Activated T-helper 1 cell treated with anti-CD3 and anti-CD28 coated beads, Interleukin-12 subunit alpha, Interleukin-12 subunit beta, Interleukin-2, Interleukin-4 antibody, amounts not matched to agents 30 ng/mL and 10 ng/mL and 1 ng/mL, durations not matched to agents 14 hours and 24 hours and 36 hours (primary cell): ENCODE results near the gene OSTF1. TPM values are rescaled to one million over a fixed set of nuclear protein-coding genes. Genes with fewer than 3 reads are reported as not detected.

Experiments
- DNase-seq: peaks from one replicate; pipeline ENCODE4 v3.0.0; 2021; ENCODE audit warnings: low spot score
- H3K27ac Mint-ChIP-seq: one replicate; pipeline ENCODE4 v1.8.0; 2021; ENCODE audit warnings: mild to moderate bottlenecking, mixed read lengths
- H3K27me3 Mint-ChIP-seq: one replicate; pipeline ENCODE4 v1.8.0; 2022; ENCODE audit warnings: mild to moderate bottlenecking, moderate library complexity, mixed read lengths; ENCODE audit not compliant: insufficient read depth
- H3K36me3 Mint-ChIP-seq: one replicate; pipeline ENCODE4 v1.8.0; 2021; ENCODE audit warnings: low read depth, mixed read lengths
- H3K4me1 Mint-ChIP-seq: one replicate; pipeline ENCODE4 v1.8.0; 2021; ENCODE audit warnings: low read depth, mixed read lengths
- H3K4me3 Mint-ChIP-seq: one replicate; pipeline ENCODE4 v1.8.0; 2021; ENCODE audit warnings: mild to moderate bottlenecking, moderate library complexity, mixed read lengths
- H3K9me3 Mint-ChIP-seq: one replicate; pipeline ENCODE4 v1.8.0; 2021; ENCODE audit warnings: mixed read lengths
- intact Hi-C: fragments of 100-400 bp; cut with micrococcal nuclease; formaldehyde crosslinking; loops from one replicate; pipeline ENCODE4 v1.15.1; 2024
- total RNA-seq: library from RNA; stranded (reverse); gene quantifications from 2 replicates; pipeline ENCODE4 v1.2.3, GENCODE V29; 2022

OSTF1 gene
- total RNA-seq, 1 donor from 2014 or later: 53.6 TPM

DNA sequence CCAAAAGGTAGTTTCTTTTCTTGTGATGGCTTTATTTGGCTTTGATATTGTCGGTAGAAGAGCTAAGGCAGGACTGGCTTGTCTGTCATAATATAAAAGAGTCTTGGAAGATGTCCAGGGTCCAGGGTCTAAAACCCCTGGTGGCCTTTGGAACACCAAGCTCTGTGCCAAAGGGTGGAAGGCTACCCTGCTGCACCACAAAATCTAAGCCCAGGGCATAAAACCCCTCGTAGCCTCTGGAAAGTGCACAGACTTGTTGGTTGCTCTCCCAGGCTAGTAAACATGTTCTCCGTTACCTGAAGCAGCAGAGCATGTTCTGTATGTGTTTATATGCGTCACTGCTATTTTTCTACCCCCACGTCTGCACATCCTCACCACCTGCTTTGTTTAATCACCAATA lies 75.5 kb downstream of the OSTF1 start:
- no peak overlapping the region for H3K27ac Mint-ChIP-seq
- H3K4me1 Mint-ChIP-seq: peaks cover 22% of the 10 kb centered on the region
- no peak for DNase-seq
- no peak overlapping the region for H3K4me3 Mint-ChIP-seq
- peaks cover 52% of the 10 kb centered on the region for H3K36me3 Mint-ChIP-seq
- intact Hi-C loops: no loop called here
- H3K27me3 Mint-ChIP-seq: no peaks in the 10 kb centered on the region
- H3K9me3 Mint-ChIP-seq: peaks cover 44% of the 10 kb centered on the region

DNA sequence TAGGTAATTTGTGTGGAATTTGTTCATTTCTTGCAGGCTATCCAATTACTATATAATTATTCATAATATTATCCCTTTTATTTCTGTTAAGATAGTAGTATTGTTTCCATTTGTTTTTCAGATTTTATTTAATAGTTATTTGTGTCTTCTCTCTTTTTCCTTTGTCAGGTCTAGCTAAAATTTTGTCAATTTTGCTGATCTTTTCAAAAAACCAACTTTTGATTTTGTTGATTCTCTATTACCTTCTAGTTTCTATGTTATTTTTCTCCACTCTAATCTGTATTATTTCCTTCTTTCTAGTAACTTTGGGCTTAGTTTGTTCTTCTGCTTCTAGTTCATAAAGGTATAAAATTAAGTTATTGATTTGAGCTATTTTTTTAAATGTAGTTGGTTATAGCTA lies 76.3 kb downstream of the OSTF1 start:
- Mint-ChIP-seq H3K27ac (no peak overlapping the region), H3K4me1 (peaks cover 30% of the 10 kb centered on the region), H3K36me3 (peaks cover 57% of the 10 kb centered on the region), H3K9me3 (peaks cover 44% of the 10 kb centered on the region), H3K4me3 (no peak overlapping the region), H3K27me3 (no peaks in the 10 kb centered on the region)
- DNase-seq: no peak
- intact Hi-C loops: no loop called here

DNA sequence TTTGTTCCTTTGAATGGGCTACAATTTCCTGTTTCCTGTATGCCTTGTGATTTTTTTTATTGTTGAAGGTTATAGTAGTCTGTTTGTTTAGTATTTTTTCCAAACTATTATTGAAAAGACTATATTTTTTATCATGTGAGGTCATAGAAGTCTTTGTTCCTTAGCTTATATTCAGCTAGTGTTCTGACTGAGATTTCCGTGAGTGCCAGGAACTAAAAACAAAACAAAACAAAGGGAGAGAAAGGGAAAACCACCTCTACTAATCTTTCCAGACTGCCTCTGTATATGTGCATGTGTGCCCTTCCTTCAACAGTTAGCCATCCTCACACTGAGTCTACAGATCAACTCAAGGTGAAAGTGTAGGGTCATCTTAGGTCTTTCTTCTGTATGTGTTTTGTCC lies 79.0 kb downstream of the OSTF1 start:
- Mint-ChIP-seq H3K4me1 (peaks cover 45% of the 10 kb centered on the region), H3K27ac (no peak overlapping the region), H3K27me3 (no peaks in the 10 kb centered on the region), H3K9me3 (peaks cover 44% of the 10 kb centered on the region), H3K4me3 (no peak overlapping the region), H3K36me3 (peaks cover 57% of the 10 kb centered on the region)
- DNase-seq: no peak
- intact Hi-C loops: no loop called here

DNA sequence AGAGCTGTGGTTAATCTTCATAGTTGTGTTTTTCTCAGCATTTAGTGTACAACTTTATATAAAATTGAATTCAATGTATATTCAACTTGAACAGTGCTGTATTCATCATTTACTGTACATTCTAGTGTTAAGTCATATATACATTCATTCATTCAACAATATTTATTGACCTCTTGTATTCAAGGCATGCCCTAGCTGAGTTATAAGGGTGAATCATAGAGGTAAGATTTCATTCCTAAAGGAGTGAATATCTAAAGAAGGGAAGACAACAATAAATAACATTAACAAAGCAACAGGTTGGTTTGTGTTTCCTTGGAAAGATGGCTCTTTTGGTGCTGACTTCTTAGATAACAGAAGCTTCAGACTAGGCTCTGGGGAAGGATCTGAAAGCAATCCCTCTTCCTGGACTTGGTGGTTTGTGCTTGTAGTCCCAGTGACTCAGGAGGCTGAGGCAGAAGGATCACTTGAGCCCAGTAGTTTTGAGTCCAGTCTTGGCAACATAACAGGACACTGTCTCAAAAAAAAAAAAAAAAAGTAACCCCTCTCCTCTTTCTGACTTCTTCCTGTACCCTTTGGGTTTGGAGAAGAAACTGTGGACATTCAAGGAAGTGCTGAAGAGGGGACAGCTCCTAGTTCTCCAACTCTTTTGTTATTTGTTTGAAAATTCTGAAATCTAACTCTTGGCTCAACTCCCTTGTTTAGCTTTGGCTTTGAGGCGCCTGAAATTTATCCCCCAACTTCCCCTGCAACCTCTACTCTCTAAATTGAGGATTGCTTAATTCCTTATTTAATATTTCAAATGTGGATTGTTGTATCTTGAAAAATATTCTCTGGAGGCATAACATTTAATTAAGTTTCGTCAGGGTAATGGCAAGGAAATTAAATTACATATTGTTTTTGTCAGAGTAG lies 80.2 kb downstream of the OSTF1 start:
- intact Hi-C loops: no loop called here
- H3K27ac Mint-ChIP-seq: no peak overlapping the region
- H3K27me3 Mint-ChIP-seq: no peaks in the 10 kb centered on the region
- H3K36me3 Mint-ChIP-seq: peaks cover 55% of the 10 kb centered on the region
- H3K4me1 Mint-ChIP-seq: peaks cover 53% of the 10 kb centered on the region
- peaks cover 37% of the 10 kb centered on the region for H3K9me3 Mint-ChIP-seq
- H3K4me3 Mint-ChIP-seq: no peak overlapping the region
- no peak for DNase-seq

DNA sequence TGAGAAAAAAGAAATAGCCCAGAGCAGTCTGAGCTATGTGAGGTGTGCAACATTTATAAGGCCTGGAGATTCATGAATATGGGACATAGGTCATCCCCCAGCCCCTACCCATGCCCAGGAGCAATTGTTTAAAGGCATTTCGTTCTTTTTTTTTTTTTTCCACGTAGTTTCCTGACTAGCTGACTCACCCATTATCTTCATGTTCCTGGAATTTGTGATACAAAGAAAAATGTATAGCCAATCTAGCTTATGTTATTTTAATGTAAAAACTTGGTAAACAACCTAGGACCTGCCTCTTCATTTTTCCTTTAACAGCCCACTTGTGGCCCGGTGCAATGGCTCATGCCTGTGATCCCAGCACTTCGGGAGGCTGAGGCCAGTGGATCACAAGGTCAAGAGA lies 81.3 kb downstream of the OSTF1 start:
- Mint-ChIP-seq H3K4me3 (no peak overlapping the region), H3K36me3 (peaks cover 50% of the 10 kb centered on the region), H3K9me3 (peaks cover 29% of the 10 kb centered on the region), H3K27ac (no peak overlapping the region), H3K4me1 (peaks cover 59% of the 10 kb centered on the region), H3K27me3 (no peaks in the 10 kb centered on the region)
- no peak for DNase-seq
- intact Hi-C loops: no loop called here

DNA sequence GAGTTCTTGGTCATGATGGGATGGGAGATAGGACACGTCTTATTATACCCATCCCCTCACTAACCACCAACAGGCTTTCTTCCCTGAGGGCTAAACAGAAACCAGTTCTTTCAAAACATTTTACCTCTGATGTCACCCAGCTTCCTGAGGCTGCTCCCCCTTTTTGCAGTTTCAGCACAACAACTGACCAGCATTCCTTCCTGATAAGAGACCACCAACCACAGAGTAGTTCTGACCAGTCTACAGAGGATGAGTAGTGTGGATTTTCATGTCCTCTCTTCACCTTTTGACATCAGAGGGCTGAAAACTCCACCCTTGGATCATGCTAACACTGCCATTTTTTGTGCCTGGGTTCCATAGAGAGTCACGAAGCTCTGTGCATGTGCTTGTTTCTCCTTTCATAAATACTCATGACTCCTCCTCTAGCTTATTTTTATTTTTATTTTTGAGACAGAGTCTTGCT lies 82.6 kb downstream of the OSTF1 start:
- DNase-seq: no peak
- peaks cover 42% of the 10 kb centered on the region for H3K36me3 Mint-ChIP-seq
- no peaks in the 10 kb centered on the region for H3K27me3 Mint-ChIP-seq
- peaks cover 59% of the 10 kb centered on the region for H3K4me1 Mint-ChIP-seq
- peaks cover 18% of the 10 kb centered on the region for H3K9me3 Mint-ChIP-seq
- H3K27ac Mint-ChIP-seq: no peak overlapping the region
- intact Hi-C loops: no loop called here
- H3K4me3 Mint-ChIP-seq: peak overlapping the region; percentile 30

DNA sequence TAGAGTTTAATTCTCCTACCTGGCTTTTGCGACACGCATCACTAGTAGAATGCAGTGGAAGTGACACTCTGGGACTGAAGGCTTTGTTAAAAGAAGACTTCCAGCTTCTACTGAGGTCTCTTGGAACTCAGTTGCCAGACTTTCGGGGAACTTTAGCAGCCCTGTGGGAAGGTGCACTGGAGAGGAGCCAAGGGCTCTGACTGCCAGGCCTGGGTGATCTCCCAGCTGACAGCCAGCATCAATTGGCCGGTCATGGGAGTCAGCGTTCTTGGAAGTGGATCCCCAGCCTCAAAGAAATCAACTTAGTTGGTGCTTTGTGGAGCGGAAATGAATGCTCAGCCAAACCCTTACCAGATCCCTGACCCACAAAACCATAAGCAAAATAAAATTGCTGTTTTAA lies 87.1 kb downstream of the OSTF1 start:
- Mint-ChIP-seq H3K9me3 (no peaks in the 10 kb centered on the region), H3K4me3 (no peak overlapping the region), H3K27ac (no peak overlapping the region), H3K27me3 (no peaks in the 10 kb centered on the region), H3K4me1 (peaks cover 21% of the 10 kb centered on the region), H3K36me3 (peaks cover 25% of the 10 kb centered on the region)
- no peak for DNase-seq
- intact Hi-C loops: no loop called here

DNA sequence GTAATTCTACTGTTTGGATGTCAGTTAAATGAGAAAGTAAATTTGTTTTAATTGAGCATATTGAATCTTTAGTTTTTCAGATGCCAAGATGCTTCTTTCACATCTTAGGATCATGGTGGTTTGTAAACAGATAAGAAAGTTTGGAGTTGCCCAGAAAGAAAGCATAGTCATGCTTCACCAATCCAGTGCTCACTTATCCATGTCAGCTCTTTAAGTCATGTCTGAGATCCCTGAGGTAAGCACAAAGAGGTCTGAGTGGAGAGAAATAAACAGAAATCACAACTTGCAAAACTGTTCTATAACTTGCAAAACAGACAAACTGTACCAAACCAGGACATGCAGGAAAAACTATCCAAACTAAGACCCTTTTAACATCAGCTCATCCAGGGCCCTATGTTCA lies 87.7 kb downstream of the OSTF1 start:
- Mint-ChIP-seq H3K36me3 (peaks cover 25% of the 10 kb centered on the region), H3K4me1 (peaks cover 15% of the 10 kb centered on the region), H3K27me3 (no peaks in the 10 kb centered on the region), H3K9me3 (no peaks in the 10 kb centered on the region), H3K4me3 (no peak overlapping the region), H3K27ac (no peak overlapping the region)
- no peak for DNase-seq
- intact Hi-C loops: no loop called here

DNA sequence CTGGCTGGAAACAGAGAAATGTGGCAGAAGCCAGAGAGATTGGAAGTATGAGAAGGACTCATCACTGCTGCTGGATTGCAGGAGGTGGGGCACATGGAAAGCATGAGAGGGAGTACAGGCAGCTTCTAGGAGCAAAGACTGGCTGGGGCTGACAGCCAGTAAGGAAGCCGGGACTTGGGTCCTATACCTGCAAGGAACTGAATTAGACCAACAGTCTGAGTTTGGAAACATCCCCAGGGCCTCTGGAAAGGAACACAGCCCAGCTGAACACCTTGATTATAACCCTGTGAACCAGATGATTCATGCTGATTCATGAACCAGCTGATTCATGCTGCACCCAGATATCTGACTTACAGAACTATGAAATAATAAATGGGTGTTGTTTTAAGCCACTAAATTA lies 93.4 kb downstream of the OSTF1 start:
- DNase-seq: no peak
- H3K4me3 Mint-ChIP-seq: no peak overlapping the region
- peaks cover 11% of the 10 kb centered on the region for H3K36me3 Mint-ChIP-seq
- no peak overlapping the region for H3K27ac Mint-ChIP-seq
- no peaks in the 10 kb centered on the region for H3K9me3 Mint-ChIP-seq
- intact Hi-C loops: no loop called here
- H3K4me1 Mint-ChIP-seq: peaks cover 19% of the 10 kb centered on the region
- H3K27me3 Mint-ChIP-seq: no peaks in the 10 kb centered on the region

DNA sequence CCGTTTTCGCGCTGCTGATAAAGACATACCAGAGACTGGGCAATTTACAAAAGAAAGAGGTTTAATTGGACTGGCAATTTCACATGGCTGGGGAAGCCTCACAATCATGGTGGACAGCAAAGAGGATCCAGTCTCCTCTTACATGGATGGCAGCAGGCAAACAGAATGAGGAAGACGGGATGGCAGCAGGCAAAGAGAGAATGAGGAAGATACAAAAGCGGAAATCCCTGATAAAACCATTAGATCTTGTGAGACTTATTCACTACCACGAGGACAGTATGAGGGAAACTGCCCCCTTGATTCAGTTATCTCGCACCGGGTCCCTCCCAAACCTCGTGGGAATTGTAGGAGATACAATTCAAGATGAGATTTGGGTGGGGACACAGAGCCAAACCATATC lies 95.0 kb downstream of the OSTF1 start:
- Mint-ChIP-seq H3K9me3 (no peaks in the 10 kb centered on the region), H3K27ac (no peak overlapping the region)

DNA sequence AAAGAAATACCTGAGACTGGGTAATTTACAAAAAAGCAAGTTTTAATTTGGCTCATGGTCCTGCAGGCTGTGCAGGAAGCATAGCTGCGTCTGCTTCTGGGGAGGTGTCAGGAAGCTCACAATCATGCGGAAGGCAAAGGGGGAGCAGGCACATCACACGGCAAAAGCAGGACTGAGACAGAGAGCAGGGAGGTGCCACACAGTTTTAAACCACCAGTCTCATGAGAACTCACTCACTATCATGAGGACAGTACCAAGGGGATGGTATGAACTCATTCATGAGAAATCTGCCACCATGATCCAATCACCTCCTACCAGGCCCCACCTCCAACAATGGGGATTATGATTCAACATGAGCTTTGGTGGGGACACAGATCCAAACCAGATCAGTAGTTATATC lies 96.2 kb downstream of the OSTF1 start:
- no peak overlapping the region for H3K4me3 Mint-ChIP-seq
- intact Hi-C loops: loop anchor here (2.0 kb wide), 1 partner anchor 16 kb away; no protein-coding TSS in a partner anchor
- no peak for DNase-seq
- peaks cover 8% of the 10 kb centered on the region for H3K36me3 Mint-ChIP-seq
- H3K27ac Mint-ChIP-seq: no peak overlapping the region
- no peaks in the 10 kb centered on the region for H3K9me3 Mint-ChIP-seq
- H3K4me1 Mint-ChIP-seq: peaks cover 27% of the 10 kb centered on the region
- H3K27me3 Mint-ChIP-seq: no peaks in the 10 kb centered on the region

More for the DNA sequence above, 95.0 kb downstream of the OSTF1 start:
- no peaks in the 10 kb centered on the region for H3K27me3 Mint-ChIP-seq
- DNase-seq: no peak
- H3K4me3 Mint-ChIP-seq: no peak overlapping the region
- peaks cover 11% of the 10 kb centered on the region for H3K36me3 Mint-ChIP-seq
- peaks cover 27% of the 10 kb centered on the region for H3K4me1 Mint-ChIP-seq
- intact Hi-C loops: no loop called here

DNA sequence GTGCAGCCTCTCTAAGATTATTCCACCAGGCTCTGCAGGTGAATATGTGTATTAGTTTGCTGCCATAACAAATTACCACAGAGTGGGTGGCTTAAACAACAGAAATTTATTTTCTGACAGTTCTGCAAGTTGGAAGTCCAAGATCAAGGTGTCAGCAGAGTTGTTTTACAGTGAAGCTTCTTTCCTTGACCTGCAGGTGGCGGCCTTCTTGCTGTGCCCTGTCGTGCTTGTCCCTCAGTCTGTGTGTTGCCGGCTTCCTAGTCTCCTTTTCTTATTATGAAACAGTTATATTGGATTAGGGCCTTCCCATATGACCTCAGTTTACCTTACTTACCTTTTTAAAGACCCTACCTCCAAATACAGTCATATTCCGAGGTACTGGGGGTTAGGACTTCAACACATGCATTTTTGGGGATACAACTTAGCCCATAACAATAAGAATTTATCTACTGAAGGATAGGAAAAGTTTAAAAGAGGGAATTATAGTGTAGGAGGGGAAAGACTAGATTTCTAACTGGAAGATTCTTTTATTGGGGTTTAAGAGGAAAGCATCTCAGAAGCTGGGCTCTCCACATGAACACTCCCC lies 97.4 kb downstream of the OSTF1 start:
- DNase-seq: peak; percentile 11
- Mint-ChIP-seq H3K27me3 (no peaks in the 10 kb centered on the region), H3K4me3 (no peak overlapping the region), H3K36me3 (peaks cover 6% of the 10 kb centered on the region), H3K27ac (no peak overlapping the region), H3K9me3 (no peaks in the 10 kb centered on the region), H3K4me1 (peaks cover 27% of the 10 kb centered on the region)
- intact Hi-C loops: loop anchor here (1.0 to 5.0 kb wide), 6 partner anchors 15 to 413 kb away; partner anchors contain the start of gene CARNMT1

DNA sequence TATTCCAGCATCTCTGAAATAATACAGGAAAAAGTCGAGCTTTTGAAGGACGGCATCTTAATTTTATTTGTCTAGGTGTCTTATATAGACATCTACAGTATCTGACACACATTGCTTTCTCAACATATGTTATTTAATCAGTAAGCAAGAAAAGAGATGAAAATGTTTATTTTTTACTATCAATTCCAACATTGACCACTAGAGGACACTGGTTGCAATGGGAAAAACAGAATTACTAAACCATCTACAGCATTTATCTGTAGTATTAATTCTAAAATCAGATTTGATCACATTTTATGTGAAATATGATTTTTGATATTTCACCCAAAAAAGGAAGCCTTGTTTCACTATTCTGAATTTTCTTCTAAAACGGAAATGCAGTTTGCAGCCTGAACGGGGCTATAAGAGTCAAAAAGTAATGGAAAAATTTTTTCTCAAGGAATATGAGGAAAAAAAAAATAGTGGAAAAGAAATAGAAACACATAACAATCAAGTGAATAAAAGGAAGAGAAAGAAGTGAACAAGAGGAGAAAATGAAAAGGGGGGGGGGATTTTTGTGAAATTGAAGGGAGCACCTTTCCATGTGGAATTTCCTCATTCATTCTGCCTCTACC lies 98.6 kb downstream of the OSTF1 start:
- no peak overlapping the region for H3K4me3 Mint-ChIP-seq
- DNase-seq: no peak
- H3K4me1 Mint-ChIP-seq: peaks cover 27% of the 10 kb centered on the region
- no peak overlapping the region for H3K27ac Mint-ChIP-seq
- intact Hi-C loops: loop anchor here (1.0 to 5.0 kb wide), 4 partner anchors 40 to 415 kb away; partner anchors contain the start of gene CARNMT1
- H3K9me3 Mint-ChIP-seq: no peaks in the 10 kb centered on the region
- H3K27me3 Mint-ChIP-seq: no peaks in the 10 kb centered on the region
- peaks cover 6% of the 10 kb centered on the region for H3K36me3 Mint-ChIP-seq
